ENCODE data around the gene PDE6G. TPM values are rescaled to one million over a fixed set of nuclear protein-coding genes. Genes with fewer than 3 reads are reported as not detected.

Gene PDE6G
- total and polyA plus RNA-seq, 2 experiments from 2014 or later, result 5.5 to 9.0 TPM

DNA sequence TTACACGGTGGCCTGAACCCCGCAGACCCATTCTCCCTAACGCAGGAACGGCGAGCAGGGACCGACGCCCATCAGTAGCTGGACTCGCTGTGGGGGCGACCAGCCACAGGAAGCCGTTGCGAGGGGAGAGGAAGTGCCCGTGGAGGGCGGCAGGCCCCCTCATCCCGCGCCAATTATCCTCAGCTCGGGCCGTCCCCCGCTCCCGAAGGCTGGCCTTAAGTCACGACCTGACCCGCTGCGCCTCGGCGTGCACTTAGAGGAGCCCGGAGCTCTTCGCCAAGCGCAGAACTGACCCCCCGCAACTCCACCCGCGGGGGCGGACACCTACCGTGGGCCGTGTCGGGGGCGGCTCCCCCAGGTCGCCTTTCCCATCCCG lies 26.9 kb upstream of the PDE6G start (continued):
- no peak for TF ChIP-seq ZNF462 (CRISPR knock-in tag; IDR thresholded peaks at IDR 0.05)
- no peak for TF ChIP-seq EZH2 (IDR thresholded peaks at IDR 0.05; ENCODE audit: low read depth, unreplicated experiment)
- no peak for TF ChIP-seq CREB1 (CRISPR knock-in tag; IDR thresholded peaks at IDR 0.05; ENCODE audit: low read depth)
- TF ChIP-seq, protein P1, sequence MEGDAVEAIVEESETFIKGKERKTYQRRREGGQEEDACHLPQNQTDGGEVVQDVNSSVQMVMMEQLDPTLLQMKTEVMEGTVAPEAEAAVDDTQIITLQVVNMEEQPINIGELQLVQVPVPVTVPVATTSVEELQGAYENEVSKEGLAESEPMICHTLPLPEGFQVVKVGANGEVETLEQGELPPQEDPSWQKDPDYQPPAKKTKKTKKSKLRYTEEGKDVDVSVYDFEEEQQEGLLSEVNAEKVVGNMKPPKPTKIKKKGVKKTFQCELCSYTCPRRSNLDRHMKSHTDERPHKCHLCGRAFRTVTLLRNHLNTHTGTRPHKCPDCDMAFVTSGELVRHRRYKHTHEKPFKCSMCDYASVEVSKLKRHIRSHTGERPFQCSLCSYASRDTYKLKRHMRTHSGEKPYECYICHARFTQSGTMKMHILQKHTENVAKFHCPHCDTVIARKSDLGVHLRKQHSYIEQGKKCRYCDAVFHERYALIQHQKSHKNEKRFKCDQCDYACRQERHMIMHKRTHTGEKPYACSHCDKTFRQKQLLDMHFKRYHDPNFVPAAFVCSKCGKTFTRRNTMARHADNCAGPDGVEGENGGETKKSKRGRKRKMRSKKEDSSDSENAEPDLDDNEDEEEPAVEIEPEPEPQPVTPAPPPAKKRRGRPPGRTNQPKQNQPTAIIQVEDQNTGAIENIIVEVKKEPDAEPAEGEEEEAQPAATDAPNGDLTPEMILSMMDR (conservative IDR thresholded peaks at IDR 0.05; ENCODE audit: low read depth in 2 of 2), result no peak
- TF ChIP-seq REST (IDR thresholded peaks at IDR 0.05; ENCODE audit: unreplicated experiment), result no peak

Measured in GM23338 (cell line).